Hypothalamus (tissue), 51 donors: ENCODE data around the gene PNPLA1.

Source experiments
- DNase-seq, 51 donors: peaks; one replicate each; lab custom pipeline; 2025; lab: John Stamatoyannopoulos, UW

PNPLA1 gene

GRCh38 chr6:36352477-36353157, 82.8 kb downstream of the PNPLA1 start:
- DNase-seq = no peak

GRCh38 chr6:36353411-36353915, 83.6 kb downstream of the PNPLA1 start:
- no peak for DNase-seq

GRCh38 chr6:36355819-36356218, 86.0 kb downstream of the PNPLA1 start:
- DNase-seq = no peak

- DNase-seq = no peak
These were observed 88.0 kb downstream of the PNPLA1 start for GRCh38 chr6:36357872-36358225.
